ENCODE data around the gene MCF2L2. TPM values are rescaled to one million over a fixed set of nuclear protein-coding genes. Genes with fewer than 3 reads are reported as not detected.

Gene MCF2L2
- total RNA-seq, 1 experiment from 2014 or later = 1.7 TPM

- H3K9me3 ChIP-seq (ENCODE audit: insufficient read depth, low read depth) = no peaks in the 10 kb centered on the region
- H2AFZ ChIP-seq = no peak overlapping the region
- POLR2A ChIA-PET (ENCODE audit: unreplicated experiment) = interaction anchor here (0.6 kb wide), 1 partner anchor 29 kb away, joined by 4 read pairs; no protein-coding TSS in a partner anchor
- intact Hi-C loops (cut with micrococcal nuclease; ENCODE audit: unreplicated experiment) = no loop called here
- no peak overlapping the region for H3K4me3 ChIP-seq
- no peak overlapping the region for H3K27ac ChIP-seq
- TF ChIP-seq CTCF (conservative IDR thresholded peaks at IDR 0.05) (no peak), EZH2 (IDR thresholded peaks at IDR 0.05; ENCODE audit: low read depth) (no peak)
- H3F3A ChIP-seq (ENCODE audit: insufficient read depth, low read depth) = peaks cover 31% of the 10 kb centered on the region
- no TSS peak for BruUV-seq (replicated peaks)
- no peak overlapping the region for H3K4me2 ChIP-seq
- H3K4me1 ChIP-seq (replicated peaks; ENCODE audit: insufficient read depth) = peaks cover 63% of the 10 kb centered on the region
- no peaks in the 10 kb centered on the region for H3K36me3 ChIP-seq (ENCODE audit: low read depth)
- no peaks in the 10 kb centered on the region for H3K9me2 ChIP-seq (ENCODE audit: insufficient read depth)
- H4K20me1 ChIP-seq (ENCODE audit: insufficient read depth) = no peaks in the 10 kb centered on the region
- H3K79me2 ChIP-seq (ENCODE audit: low read depth) = no peaks in the 10 kb centered on the region
- CTCF ChIA-PET = no interaction called here
- H3K27me3 ChIP-seq (ENCODE audit: insufficient read depth, low read depth) = no peaks in the 10 kb centered on the region
- no peak for DNase-seq
Observed at GRCh38 chr3:183313351-183313750, 115.1 kb downstream of the MCF2L2 start.

- TF ChIP-seq CTCF (conservative IDR thresholded peaks at IDR 0.05) (no peak), EZH2 (IDR thresholded peaks at IDR 0.05; ENCODE audit: low read depth) (no peak)
- Histone ChIP-seq H3K36me3 (ENCODE audit: low read depth) (no peaks in the 10 kb centered on the region), H3K4me3 (no peak overlapping the region), H2AFZ (no peak overlapping the region), H3K27me3 (ENCODE audit: insufficient read depth, low read depth) (no peaks in the 10 kb centered on the region), H3K4me1 (replicated peaks; ENCODE audit: insufficient read depth) (peaks cover 63% of the 10 kb centered on the region), H3K9me2 (ENCODE audit: insufficient read depth) (no peaks in the 10 kb centered on the region), H3K9me3 (ENCODE audit: insufficient read depth, low read depth) (no peaks in the 10 kb centered on the region), H3K79me2 (ENCODE audit: low read depth) (no peaks in the 10 kb centered on the region), H3F3A (ENCODE audit: insufficient read depth, low read depth) (peaks cover 31% of the 10 kb centered on the region), H4K20me1 (ENCODE audit: insufficient read depth) (no peaks in the 10 kb centered on the region), H3K27ac (no peak overlapping the region), H3K4me2 (no peak overlapping the region)
- ChIA-PET POLR2A (ENCODE audit: unreplicated experiment) (no interaction called here), CTCF (no interaction called here)
- intact Hi-C loops (cut with micrococcal nuclease; ENCODE audit: unreplicated experiment) = no loop called here
- no peak for DNase-seq
- BruUV-seq (replicated peaks) = no TSS peak
Observed at GRCh38 chr3:183312433-183312832, 116.0 kb downstream of the MCF2L2 start.

GRCh38 chr3:183310936-183311335 is 117.5 kb downstream of the MCF2L2 start:
- Histone ChIP-seq H3K79me2 (ENCODE audit: low read depth) (no peaks in the 10 kb centered on the region), H3K27ac (no peak overlapping the region), H3K4me3 (no peak overlapping the region), H3K9me2 (ENCODE audit: insufficient read depth) (no peaks in the 10 kb centered on the region), H3K4me2 (no peak overlapping the region), H3F3A (ENCODE audit: insufficient read depth, low read depth) (peaks cover 42% of the 10 kb centered on the region), H3K4me1 (replicated peaks; ENCODE audit: insufficient read depth) (peaks cover 66% of the 10 kb centered on the region), H2AFZ (no peak overlapping the region), H3K27me3 (ENCODE audit: insufficient read depth, low read depth) (no peaks in the 10 kb centered on the region), H3K36me3 (ENCODE audit: low read depth) (no peaks in the 10 kb centered on the region), H4K20me1 (ENCODE audit: insufficient read depth) (no peaks in the 10 kb centered on the region), H3K9me3 (ENCODE audit: insufficient read depth, low read depth) (no peaks in the 10 kb centered on the region)
- CTCF ChIA-PET = no interaction called here
- TF ChIP-seq EZH2 (IDR thresholded peaks at IDR 0.05; ENCODE audit: low read depth) = no peak
- TF ChIP-seq CTCF (conservative IDR thresholded peaks at IDR 0.05) = no peak
- no peak for DNase-seq
- BruUV-seq (replicated peaks) = no TSS peak
- POLR2A ChIA-PET (ENCODE audit: unreplicated experiment) = interaction anchor here (0.5 kb wide), 1 partner anchor 58 kb away, joined by 3 read pairs; the partner anchor contains the start of gene B3GNT5
- intact Hi-C loops (cut with micrococcal nuclease; ENCODE audit: unreplicated experiment) = no loop called here
